Measurements from ENCODE around the gene YY2. TPM values are rescaled to one million over a fixed set of nuclear protein-coding genes. Genes with fewer than 3 reads are reported as not detected.

YY2 gene
- total and polyA plus RNA-seq, 12 donors, result 0.41 to 1.4 (median 0.72) TPM

DNA sequence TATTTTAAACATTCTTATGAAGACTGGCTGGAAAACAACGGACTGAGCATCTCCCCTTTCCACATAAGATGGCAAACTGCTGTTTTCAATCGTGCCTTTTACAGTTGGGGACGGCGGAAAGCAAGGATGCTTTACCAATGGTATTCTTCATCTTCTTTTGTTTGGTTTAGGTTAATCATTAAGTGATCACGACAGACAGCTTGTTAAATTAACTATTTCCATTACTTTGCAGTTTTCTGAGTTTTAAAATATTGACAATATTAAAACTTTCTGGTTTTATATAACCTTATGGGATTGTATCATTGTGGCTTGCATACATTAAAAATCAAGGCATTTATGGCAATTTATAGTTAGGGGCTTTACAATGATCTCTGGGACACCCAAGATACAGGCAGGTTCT is 12.6 kb upstream of the YY2 start:
- Histone ChIP-seq H3K36me3 (peaks cover 0 to 50% (median 10%) of the 10 kb centered on the region in 9 donors), H3K4me3 (no peak overlapping the region), H3K27ac (no peak overlapping the region), H3K27me3 (peaks cover 0 to 13% (median 0%) of the 10 kb centered on the region in 7 donors), H3K4me1 (peaks cover 0 to 27% (median 11%) of the 10 kb centered on the region in 9 donors), H3K9me3 (no peaks in the 10 kb centered on the region)
- ATAC-seq (no peak), DNase-seq (no peak)
- 66 to 83% methylated on average over 5 of the region's 5 CpGs for WGBS, 2 donors
- intact Hi-C loops (cut with DNase I), result loop anchor here in 1 of 10 donors (5.0 kb wide), 1 partner anchor 86 kb away; the partner anchor contains the start of gene SMPX
- TF ChIP-seq, protein P1, sequence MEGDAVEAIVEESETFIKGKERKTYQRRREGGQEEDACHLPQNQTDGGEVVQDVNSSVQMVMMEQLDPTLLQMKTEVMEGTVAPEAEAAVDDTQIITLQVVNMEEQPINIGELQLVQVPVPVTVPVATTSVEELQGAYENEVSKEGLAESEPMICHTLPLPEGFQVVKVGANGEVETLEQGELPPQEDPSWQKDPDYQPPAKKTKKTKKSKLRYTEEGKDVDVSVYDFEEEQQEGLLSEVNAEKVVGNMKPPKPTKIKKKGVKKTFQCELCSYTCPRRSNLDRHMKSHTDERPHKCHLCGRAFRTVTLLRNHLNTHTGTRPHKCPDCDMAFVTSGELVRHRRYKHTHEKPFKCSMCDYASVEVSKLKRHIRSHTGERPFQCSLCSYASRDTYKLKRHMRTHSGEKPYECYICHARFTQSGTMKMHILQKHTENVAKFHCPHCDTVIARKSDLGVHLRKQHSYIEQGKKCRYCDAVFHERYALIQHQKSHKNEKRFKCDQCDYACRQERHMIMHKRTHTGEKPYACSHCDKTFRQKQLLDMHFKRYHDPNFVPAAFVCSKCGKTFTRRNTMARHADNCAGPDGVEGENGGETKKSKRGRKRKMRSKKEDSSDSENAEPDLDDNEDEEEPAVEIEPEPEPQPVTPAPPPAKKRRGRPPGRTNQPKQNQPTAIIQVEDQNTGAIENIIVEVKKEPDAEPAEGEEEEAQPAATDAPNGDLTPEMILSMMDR (IDR thresholded peaks at IDR 0.05), result no peak

DNA sequence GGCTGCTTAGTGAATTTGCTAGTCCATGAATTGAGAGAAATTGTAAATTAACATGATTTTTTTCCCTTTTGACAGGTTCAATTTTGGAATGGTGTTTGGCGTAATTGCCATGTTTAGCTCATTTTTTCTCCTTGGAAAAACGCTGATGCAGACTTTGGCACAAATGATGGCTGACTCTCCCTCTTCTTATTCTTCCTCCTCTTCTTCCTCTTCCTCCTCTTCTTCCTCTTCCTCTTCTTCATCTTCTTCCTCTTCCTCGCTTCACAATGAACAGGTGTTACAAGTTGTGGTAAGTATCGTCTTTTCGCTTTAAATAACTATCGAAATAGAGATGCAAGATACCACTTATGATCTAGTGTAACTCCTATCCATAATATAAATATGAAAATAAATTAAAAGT is 10.7 kb upstream of the YY2 start:
- TF ChIP-seq, protein P1 (IDR thresholded peaks at IDR 0.05), result no peak

DNA sequence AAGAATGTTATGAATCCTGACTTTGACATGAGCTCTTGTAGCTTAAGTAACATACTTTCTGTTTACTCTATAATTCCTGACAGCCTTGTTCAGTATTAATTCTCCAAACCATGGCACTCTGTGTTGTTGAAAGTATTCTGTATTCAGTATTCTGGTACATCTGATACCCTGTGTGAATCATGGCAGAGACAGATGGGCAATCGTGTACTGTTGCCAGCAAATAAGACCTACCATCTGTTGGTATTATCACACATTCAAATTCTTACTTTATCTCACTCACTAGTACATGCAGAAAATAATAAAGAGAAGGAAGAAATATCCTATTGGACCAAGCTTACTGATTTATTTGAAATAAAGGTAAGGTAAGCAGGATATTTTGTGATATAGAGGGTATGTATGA is 8.4 kb upstream of the YY2 start:
- ATAC-seq, result no peak
- intact Hi-C loops (cut with DNase I), result no loop called here

More for the DNA sequence above, 10.7 kb upstream of the YY2 start:
- WGBS, 2 donors, result 95 to 97% methylated on average over 6 of the region's 6 CpGs
- intact Hi-C loops (cut with DNase I), result no loop called here
- Histone ChIP-seq H3K4me3 (no peak overlapping the region), H3K4me1 (peaks cover 0 to 23% (median 8%) of the 10 kb centered on the region in 9 donors), H3K27ac (no peak overlapping the region), H3K36me3 (peaks cover 0 to 66% (median 10%) of the 10 kb centered on the region in 9 donors), H3K9me3 (no peaks in the 10 kb centered on the region), H3K27me3 (peaks cover 0 to 3% (median 0%) of the 10 kb centered on the region in 7 donors)
- DNase-seq (no peak), ATAC-seq (no peak)

DNA sequence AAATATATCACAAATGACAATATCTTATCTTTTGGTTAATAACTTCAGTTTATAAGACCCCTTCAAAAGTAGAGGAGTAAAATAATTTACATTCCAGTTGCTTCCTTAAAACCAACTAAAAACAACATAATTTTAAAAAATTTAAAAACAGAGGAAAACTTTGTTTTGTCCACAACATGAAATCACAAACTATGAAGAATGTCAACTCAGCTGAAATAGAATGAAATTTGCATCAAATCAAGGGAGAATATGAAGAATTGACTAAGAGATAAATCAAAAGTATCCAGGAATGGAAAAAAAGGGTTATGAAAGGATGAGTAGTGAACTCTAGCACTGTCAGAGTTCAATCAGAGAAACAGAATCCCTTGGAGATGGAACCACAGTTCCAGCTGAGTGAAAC is 2.2 kb upstream of the YY2 start:
- H3K36me3 ChIP-seq, result peaks cover 0 to 81% (median 7%) of the 10 kb centered on the region in 9 donors
- H3K27ac ChIP-seq, result no peak overlapping the region
- TF ChIP-seq, protein P1 (IDR thresholded peaks at IDR 0.05), result no peak
- no peak overlapping the region for H3K4me3 ChIP-seq
- no peak for ATAC-seq
- peaks cover 0 to 6% (median 0%) of the 10 kb centered on the region in 7 donors for H3K27me3 ChIP-seq
- intact Hi-C loops (cut with DNase I), result no loop called here
- H3K9me3 ChIP-seq, result no peaks in the 10 kb centered on the region
- no peaks in the 10 kb centered on the region for H3K4me1 ChIP-seq
- no peak for DNase-seq

More for the DNA sequence above, 8.4 kb upstream of the YY2 start:
- peaks cover 0 to 85% (median 10%) of the 10 kb centered on the region in 9 donors for H3K36me3 ChIP-seq
- H3K4me1 ChIP-seq, result peaks cover 0 to 7% (median 0%) of the 10 kb centered on the region in 9 donors
- WGBS, 2 donors, result 63 to 77% methylated on average over 1 of the region's 1 CpG
- no peaks in the 10 kb centered on the region for H3K9me3 ChIP-seq
- no peak for DNase-seq
- no peak overlapping the region for H3K4me3 ChIP-seq
- H3K27ac ChIP-seq, result no peak overlapping the region
- TF ChIP-seq, protein P1 (IDR thresholded peaks at IDR 0.05), result no peak
- peaks cover 0 to 6% (median 0%) of the 10 kb centered on the region in 7 donors for H3K27me3 ChIP-seq

All from heart right ventricle (tissue), 16 donors.